Bronchial epithelial cell (primary cell): Measurements from ENCODE around the gene RBMS1. TPM values are rescaled to one million over a fixed set of nuclear protein-coding genes. Genes with fewer than 3 reads are reported as not detected.

Source experiments
- DNase-seq: peaks from one replicate; pipeline ENCODE4 v3.0.0-alpha.2; 2010; ENCODE audit warnings: low read depth
- FAIRE-seq: peaks from 2 replicates; lab custom pipeline; 2011; peaks lifted over from hg19 to GRCh38; lab: Jason Lieb, UNC
- H3K27me3 ChIP-seq: 2 replicates; pipeline ENCODE4 v1.5.1; 2011; ENCODE audit warnings: low read length; ENCODE audit not compliant: control insufficient read depth, insufficient read depth
- H3K36me3 ChIP-seq: 2 replicates; pipeline ENCODE4 v1.5.1; 2011; ENCODE audit warnings: low read length; ENCODE audit not compliant: control insufficient read depth, insufficient read depth
- H3K4me3 ChIP-seq: 2 replicates; pipeline ENCODE4 v1.5.1; 2011; ENCODE audit warnings: mild to moderate bottlenecking, low read depth, low read length, control low read depth
- CTCF ChIP-seq: IDR thresholded peaks from 2 replicates; pipeline ENCODE4 v1.5.1; 2011; ENCODE audit warnings: mild to moderate bottlenecking, moderate library complexity, low read length, control low read depth, inconsistent platforms; ENCODE audit not compliant: insufficient read depth, severe bottlenecking
- total RNA-seq: library from RNA; depleted of rRNA; stranded (reverse); fragments of >200 nt; gene quantifications from 2 replicates; pipeline ENCODE4 v1.2.1, GENCODE V29; 2014

Gene RBMS1
- total RNA-seq, 1 donor from 2014 or later, result 30.0 TPM

- Histone ChIP-seq H3K36me3 (no peaks in the 10 kb centered on the region), H3K27me3 (no peaks in the 10 kb centered on the region), H3K4me3 (no peak overlapping the region)
- FAIRE-seq (no peak), DNase-seq (no peak)
- no peak for TF ChIP-seq CTCF
These were observed 23.9 kb downstream of the RBMS1 start for GRCh38 chr2:160469621-160470204.

GRCh38 chr2:160469164-160469563 is 24.4 kb downstream of the RBMS1 start:
- Histone ChIP-seq H3K4me3 (no peak overlapping the region), H3K36me3 (no peaks in the 10 kb centered on the region), H3K27me3 (no peaks in the 10 kb centered on the region)
- TF ChIP-seq CTCF, result no peak
- DNase-seq, result no peak
- no peak for FAIRE-seq

GRCh38 chr2:160467086-160467485 is 26.5 kb downstream of the RBMS1 start:
- FAIRE-seq, result no peak
- TF ChIP-seq CTCF, result no peak
- no peak for DNase-seq

GRCh38 chr2:160465406-160465805 is 28.2 kb downstream of the RBMS1 start:
- TF ChIP-seq CTCF, result no peak
- no peak overlapping the region for H3K4me3 ChIP-seq
- no peaks in the 10 kb centered on the region for H3K36me3 ChIP-seq
- DNase-seq, result peak; percentile 25
- FAIRE-seq, result no peak
- H3K27me3 ChIP-seq, result no peaks in the 10 kb centered on the region

More at GRCh38 chr2:160467086-160467485, 26.5 kb downstream of the RBMS1 start:
- Histone ChIP-seq H3K36me3 (no peaks in the 10 kb centered on the region), H3K27me3 (no peaks in the 10 kb centered on the region), H3K4me3 (no peak overlapping the region)

GRCh38 chr2:160465002-160465401 is 28.6 kb downstream of the RBMS1 start:
- FAIRE-seq, result no peak
- peak; percentile 72 for DNase-seq
- Histone ChIP-seq H3K4me3 (no peak overlapping the region), H3K36me3 (no peaks in the 10 kb centered on the region), H3K27me3 (no peaks in the 10 kb centered on the region)
- no peak for TF ChIP-seq CTCF

GRCh38 chr2:160464017-160464416 is 29.6 kb downstream of the RBMS1 start:
- Histone ChIP-seq H3K27me3 (no peaks in the 10 kb centered on the region), H3K36me3 (no peaks in the 10 kb centered on the region), H3K4me3 (no peak overlapping the region)
- TF ChIP-seq CTCF, result no peak
- DNase-seq, result peak; percentile 53
- FAIRE-seq, result no peak
